ENCODE measurements around the gene GPR89B. TPM values are rescaled to one million over a fixed set of nuclear protein-coding genes. Genes with fewer than 3 reads are reported as not detected.
"Not testable (repeated sequence)": the region's sequence is repeated elsewhere in the genome, so short reads cannot be mapped to it uniquely, and the experiment has no call there.

GPR89B gene
- total and polyA plus RNA-seq, 2 donors, result 9.8 to 22.2 TPM

DNA sequence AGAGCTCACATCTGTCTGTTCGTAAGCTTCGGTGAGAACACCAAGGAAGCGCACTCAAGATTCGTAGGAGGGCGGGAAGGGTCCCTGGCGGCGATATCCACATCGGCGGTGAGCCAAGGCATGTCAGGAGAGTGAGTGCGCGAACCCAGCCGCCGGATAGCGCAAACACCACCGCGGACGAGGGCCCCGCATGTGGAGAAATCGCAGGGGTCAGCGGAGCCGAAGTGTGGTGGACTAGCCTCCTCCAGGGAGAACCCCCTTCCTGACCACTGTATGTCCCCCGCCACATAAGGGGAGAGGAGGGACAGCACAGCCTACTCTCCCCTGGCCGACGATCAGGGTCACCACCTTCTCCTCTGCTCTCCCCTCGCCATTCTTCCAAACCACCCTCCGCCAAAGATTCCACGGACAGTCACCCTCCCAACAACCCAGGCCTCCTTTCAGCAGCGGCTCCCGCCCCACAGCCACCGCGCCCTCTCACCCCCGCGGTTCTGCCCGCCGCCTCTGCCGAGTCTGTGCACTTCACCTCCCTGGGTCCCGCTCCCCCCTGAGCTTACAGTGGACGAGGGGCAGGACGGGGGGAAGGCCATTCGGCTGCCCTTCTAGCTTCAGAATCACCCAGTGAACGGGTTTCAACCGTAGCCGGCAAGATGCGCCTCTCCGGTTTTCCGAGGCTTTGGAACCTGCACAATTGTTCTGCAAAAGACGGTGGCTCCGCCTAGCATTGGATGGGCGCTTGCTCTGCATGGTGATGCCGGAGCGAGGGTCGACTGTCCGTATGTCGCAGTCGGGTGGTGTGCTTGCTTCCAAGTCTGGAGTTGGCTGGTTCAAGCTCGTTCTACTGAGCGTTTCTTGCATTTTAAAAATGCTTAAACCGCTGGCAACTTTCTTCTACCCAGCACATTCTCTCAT is 86.3 kb downstream of the GPR89B start:
- WGBS, result under 1% methylated on average over 52 of the region's 58 CpGs
- H3K36me3 ChIP-seq (ENCODE audit: insufficient read depth); H3K4me1 ChIP-seq (ENCODE audit: insufficient read depth); DNase-seq (ENCODE audit: extremely low spot score); H3K4me3 ChIP-seq (ENCODE audit: low read depth, low read length); H3K27ac ChIP-seq (ENCODE audit: low read depth): not testable (repeated sequence)

DNA sequence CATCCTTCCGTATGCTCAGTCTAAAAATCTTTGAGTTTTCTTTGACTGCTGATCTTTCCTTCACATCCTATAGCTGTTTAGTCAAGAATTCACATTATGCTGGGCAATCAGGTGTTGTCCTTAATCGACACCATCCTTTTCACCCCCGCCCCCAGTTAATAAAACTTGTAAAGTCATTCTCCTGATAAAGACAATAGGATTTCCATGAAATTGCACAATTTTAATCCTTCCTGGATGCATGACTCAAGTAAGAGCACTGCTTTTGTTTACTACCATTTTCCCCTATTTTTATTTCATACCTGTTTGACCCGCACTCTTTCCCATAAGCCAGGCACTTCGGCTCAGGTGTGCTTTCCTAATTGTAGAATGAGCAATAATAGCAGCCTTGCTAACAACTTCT is 96.7 kb downstream of the GPR89B start:
- 92% methylated on average over 5 of the region's 5 CpGs for WGBS
- not testable (repeated sequence) for H3K27ac ChIP-seq (ENCODE audit: low read depth); H3K4me3 ChIP-seq (ENCODE audit: low read depth, low read length); H3K36me3 ChIP-seq (ENCODE audit: insufficient read depth); H3K4me1 ChIP-seq (ENCODE audit: insufficient read depth); DNase-seq (ENCODE audit: extremely low spot score)

GRCh38 chr1:148027004-148027403 is 98.8 kb downstream of the GPR89B start:
- not testable (repeated sequence) for H3K4me1 ChIP-seq (ENCODE audit: insufficient read depth); H3K36me3 ChIP-seq (ENCODE audit: insufficient read depth); DNase-seq (ENCODE audit: extremely low spot score); H3K4me3 ChIP-seq (ENCODE audit: low read depth, low read length); H3K27ac ChIP-seq (ENCODE audit: low read depth)
- 89% methylated on average over 1 of the region's 4 CpGs for WGBS

DNA sequence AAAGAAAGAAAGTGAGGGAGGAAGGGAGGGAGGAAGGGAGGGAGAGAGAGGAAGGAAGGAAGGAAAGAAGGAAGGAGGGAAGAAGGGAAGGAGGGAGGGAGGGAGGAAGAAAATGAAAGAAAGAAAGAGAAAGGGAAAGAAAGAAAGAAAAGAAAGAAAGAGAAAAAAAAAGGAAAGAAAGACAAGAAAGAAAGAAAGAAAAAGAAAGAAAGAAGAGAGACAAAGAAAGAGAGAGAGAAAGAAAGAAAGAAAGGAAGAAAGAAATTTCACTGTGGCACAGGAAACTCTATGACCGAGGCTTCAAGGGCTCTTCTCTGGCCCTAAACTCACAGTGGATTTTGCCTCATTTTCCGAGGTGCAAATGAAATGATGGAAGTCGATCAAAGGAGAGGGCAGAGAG is 104.0 kb downstream of the GPR89B start:
- not testable (repeated sequence) for H3K36me3 ChIP-seq (ENCODE audit: insufficient read depth); H3K4me1 ChIP-seq (ENCODE audit: insufficient read depth); H3K27ac ChIP-seq (ENCODE audit: low read depth); DNase-seq (ENCODE audit: extremely low spot score); H3K4me3 ChIP-seq (ENCODE audit: low read depth, low read length)
- WGBS, result 34% methylated on average over 3 of the region's 3 CpGs

GRCh38 chr1:148032690-148033089 is 104.5 kb downstream of the GPR89B start:
- H3K4me1 ChIP-seq (ENCODE audit: insufficient read depth); DNase-seq (ENCODE audit: extremely low spot score); H3K27ac ChIP-seq (ENCODE audit: low read depth); H3K4me3 ChIP-seq (ENCODE audit: low read depth, low read length); H3K36me3 ChIP-seq (ENCODE audit: insufficient read depth): not testable (repeated sequence)
- WGBS, result no CpG with 5 or more reads among the region's 25 CpGs

DNA sequence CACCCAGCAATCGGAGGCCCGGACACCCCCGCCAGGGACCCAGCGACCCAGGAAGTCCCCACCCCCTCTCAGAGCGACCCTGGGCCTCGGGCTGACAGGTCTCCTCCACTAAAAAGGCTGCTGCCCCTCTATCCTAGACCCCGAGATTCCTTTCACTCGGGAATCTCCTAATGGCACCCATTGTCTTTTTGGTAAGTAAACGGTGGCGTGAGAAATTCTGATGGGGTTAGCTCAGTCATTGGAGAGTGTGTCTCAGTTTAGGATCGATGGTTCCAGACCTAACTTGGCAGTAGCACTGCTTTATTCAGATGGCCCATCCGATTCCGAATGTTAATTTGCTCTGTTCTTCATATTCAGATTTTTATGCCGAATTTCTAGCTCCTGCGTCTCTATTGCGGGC is 104.9 kb downstream of the GPR89B start:
- H3K4me1 ChIP-seq (ENCODE audit: insufficient read depth), result not testable (repeated sequence)
- 5% methylated on average over 12 of the region's 16 CpGs for WGBS

DNA sequence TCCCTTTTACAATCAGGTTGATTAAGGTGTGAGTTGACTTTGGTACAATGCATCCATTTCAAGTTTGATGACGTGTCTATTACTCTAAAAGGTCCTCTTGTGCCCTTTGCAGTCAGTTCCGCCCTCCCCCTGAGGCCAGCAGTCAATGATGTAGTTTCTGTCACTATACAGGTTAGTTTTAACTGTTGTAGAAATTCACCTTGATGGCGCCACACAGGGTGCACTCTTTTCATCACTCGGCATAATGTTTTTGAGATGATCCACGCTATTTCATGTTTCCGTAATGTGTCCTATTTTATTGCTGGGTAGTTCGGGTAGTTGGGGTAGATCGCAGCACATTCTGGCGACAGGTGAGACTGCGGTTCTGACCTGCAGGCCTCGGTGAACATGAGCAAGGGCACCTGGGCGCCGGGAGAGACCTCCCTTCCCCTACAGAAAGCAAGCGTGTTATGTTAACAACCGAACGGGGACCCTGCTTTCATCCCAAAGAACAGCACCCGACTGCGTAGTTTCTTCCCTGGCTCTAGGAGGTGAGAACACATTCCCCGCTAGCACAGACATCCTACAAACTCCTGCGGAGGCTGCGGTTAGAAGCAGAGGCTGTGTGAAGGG is 109.7 kb downstream of the GPR89B start:
- H3K36me3 ChIP-seq (ENCODE audit: insufficient read depth); H3K4me3 ChIP-seq (ENCODE audit: low read depth, low read length); H3K4me1 ChIP-seq (ENCODE audit: insufficient read depth); H3K27ac ChIP-seq (ENCODE audit: low read depth); DNase-seq (ENCODE audit: extremely low spot score): not testable (repeated sequence)
- WGBS, result 21% methylated on average over 5 of the region's 21 CpGs

More for the DNA sequence above, 104.9 kb downstream of the GPR89B start:
- H3K36me3 ChIP-seq (ENCODE audit: insufficient read depth); DNase-seq (ENCODE audit: extremely low spot score); H3K27ac ChIP-seq (ENCODE audit: low read depth); H3K4me3 ChIP-seq (ENCODE audit: low read depth, low read length): not testable (repeated sequence)

GRCh38 chr1:148038462-148039333 is 110.5 kb downstream of the GPR89B start:
- Histone ChIP-seq H3K4me3 (ENCODE audit: low read depth, low read length) (peak overlapping the region; percentile 18), H3K27ac (ENCODE audit: low read depth) (peak overlapping the region; percentile 38)
- under 1% methylated on average over 19 of the region's 38 CpGs for WGBS
- not testable (repeated sequence) for H3K4me1 ChIP-seq (ENCODE audit: insufficient read depth); H3K36me3 ChIP-seq (ENCODE audit: insufficient read depth)
- DNase-seq (ENCODE audit: extremely low spot score), result peak; percentile 71

Small RNAs within 50 kb of the gene (small RNA-seq; reads per million reads assigned to genes)
- not detected for gene RNU1-129P
- 10.6 reads per million, percentile 94 among the genes with 10 or more reads in this experiment for gene RNVU1-7

Other genes with a start within 250 kb of the GPR89B start
- 16.3 TPM for gene GJA5, start 167.8 kb upstream of the GPR89B start, total RNA-seq
- 14.9 TPM for gene GJA5, start 167.8 kb upstream of the GPR89B start, polyA plus RNA-seq
- not detected for gene GJA8, start 25.6 kb upstream of the GPR89B start, total RNA-seq
- not detected for gene GJA8, start 25.6 kb upstream of the GPR89B start, polyA plus RNA-seq
- 16.5 TPM for gene NBPF11, start 223.9 kb downstream of the GPR89B start, total RNA-seq
- 7.7 TPM for gene NBPF11, start 223.9 kb downstream of the GPR89B start, polyA plus RNA-seq

Measured in urinary bladder (tissue), 4 donors.